HepG2 (cell line): ENCODE data around the gene RNPEPL1. TPM values are rescaled to one million over a fixed set of nuclear protein-coding genes. Genes with fewer than 3 reads are reported as not detected.
A peak's percentile ranks its signal among the peaks of the same experiment; 100 is the strongest.

Experiments used
- AGO1 ChIP-seq: fragments of 200-400 bp; formaldehyde crosslinking; IDR thresholded peaks from 2 replicates; pipeline ENCODE4 v1.6.1; 2017; ENCODE audit warnings: mild to moderate bottlenecking, low read depth, low read length, moderate library complexity; ENCODE audit not compliant: poor library complexity, severe bottlenecking
- AKAP8 ChIP-seq: sonication (generic); formaldehyde crosslinking; IDR thresholded peaks from 2 replicates; pipeline ENCODE4 v1.5.1; 2020; ENCODE audit warnings: mild to moderate bottlenecking, missing genetic modification reagents
- CHD2 ChIP-seq: IDR thresholded peaks from 2 replicates; pipeline ENCODE4 v1.6.1; 2011; ENCODE audit warnings: low read depth, low read length, improper control_type of control experiment
- DNMT3B ChIP-seq: conservative IDR thresholded peaks from 2 replicates; pipeline ENCODE4 v1.6.1; 2016; ENCODE audit warnings: missing biosample characterization, control low read depth
- HNRNPL ChIP-seq: fragments of 200-400 bp; formaldehyde crosslinking; IDR thresholded peaks from 2 replicates; pipeline ENCODE4 v1.6.1; 2017; ENCODE audit warnings: mild to moderate bottlenecking, low read depth, low read length
- KDM1A ChIP-seq: IDR thresholded peaks from 2 replicates; pipeline ENCODE4 v1.6.1; 2016; ENCODE audit warnings: missing compliant biosample characterization
- KDM6A ChIP-seq: IDR thresholded peaks from 2 replicates; pipeline ENCODE4 v1.6.1; 2016; ENCODE audit warnings: low read depth
- MAF1 ChIP-seq: sonication (generic); formaldehyde crosslinking; IDR thresholded peaks from 2 replicates; pipeline ENCODE4 v1.5.0; 2020; ENCODE audit warnings: missing genetic modification reagents, borderline replicate concordance
- NFKB2 ChIP-seq: sonication (generic); formaldehyde crosslinking; IDR thresholded peaks from 2 replicates; pipeline ENCODE4 v1.4.0; 2020; ENCODE audit warnings: missing genetic modification reagents, borderline replicate concordance
- SALL1 ChIP-seq: sonication (generic); formaldehyde crosslinking; IDR thresholded peaks from 2 replicates; pipeline ENCODE4 v1.8.0; 2022; ENCODE audit warnings: mild to moderate bottlenecking, missing genetic modification reagents
- TCF7L2 ChIP-seq: IDR thresholded peaks from 2 replicates; pipeline ENCODE4 v1.6.1; 2011; ENCODE audit warnings: mild to moderate bottlenecking, low read depth, low read length, moderate library complexity
- ZMYM2 ChIP-seq: sonication (generic); formaldehyde crosslinking; IDR thresholded peaks from 2 replicates; pipeline ENCODE4 v1.8.0; 2022; ENCODE audit warnings: mild to moderate bottlenecking, missing genetic modification reagents
- ZNF382 ChIP-seq: sonication (generic); formaldehyde crosslinking; IDR thresholded peaks from 2 replicates; pipeline ENCODE4 v1.5.0; 2020; ENCODE audit warnings: missing genetic modification reagents, mild to moderate bottlenecking, borderline replicate concordance
- ZNF543 ChIP-seq: sonication (generic); formaldehyde crosslinking; IDR thresholded peaks from 2 replicates; pipeline ENCODE4 v1.4.0; 2020; ENCODE audit warnings: mild to moderate bottlenecking, missing genetic modification reagents
- ZNF569 ChIP-seq: sonication (generic); formaldehyde crosslinking; IDR thresholded peaks from 2 replicates; pipeline ENCODE4 v1.5.0; 2020; ENCODE audit warnings: mild to moderate bottlenecking, missing genetic modification reagents, moderate library complexity, borderline replicate concordance
- polyA plus RNA-seq, 8 experiments: library from polyadenylated mRNA; depleted of rRNA in 3 of 8; stranded (reverse) in 7 of 8; unstranded in 1 of 8; fragments of >200 nt; fragmentation: Illumina TruSeq in 4 of 8; extraction: Trizol in 4 of 8; gene quantifications; 2 replicates each; pipeline versions ENCODE4 v1.2.1 to v1.2.3, GENCODE V29; 2011 to 2016; ENCODE audit warnings: low read depth in 4 of 8, missing spikeins in 1 of 8, mixed read lengths in 1 of 8; ENCODE audit not compliant: insufficient read depth in 1 of 8
- total RNA-seq, 5 experiments: library from RNA; depleted of rRNA; stranded (reverse); fragments of >200 nt; fragmentation: Illumina TruSeq; extraction: Trizol; gene quantifications; 2 replicates each; pipeline ENCODE4 v1.2.3, GENCODE V29; 2016; ENCODE audit warnings: low read depth in 1 of 5
- TF ChIP-seq, protein P1 (sequence below): sonication (generic); formaldehyde crosslinking; IDR thresholded peaks from 2 replicates; pipeline ENCODE4 v1.5.0; 2020; ENCODE audit warnings: missing genetic modification reagents
- TF ChIP-seq, protein P2 (sequence below): sonication (generic); formaldehyde crosslinking; IDR thresholded peaks from 2 replicates; pipeline ENCODE4 v1.8.1; 2023; ENCODE audit warnings: mild to moderate bottlenecking, inconsistent platforms, moderate library complexity, missing genetic modification reagents, borderline replicate concordance
- TF ChIP-seq, protein P3 (sequence below): sonication (generic); formaldehyde crosslinking; IDR thresholded peaks from 2 replicates; pipeline ENCODE4 v1.4.0; 2020; ENCODE audit warnings: mild to moderate bottlenecking, missing genetic modification reagents
- TF ChIP-seq, protein P4 (sequence below): sonication (generic); formaldehyde crosslinking; IDR thresholded peaks from 2 replicates; pipeline ENCODE4 v1.4.0; 2020; ENCODE audit warnings: missing genetic modification reagents

The RNPEPL1 gene
- total and polyA plus RNA-seq, 2 of the 13 experiments (the other 11 are each of a cell fraction or from before 2014, with no cell fraction given): 13.0 to 18.0 TPM

DNA sequence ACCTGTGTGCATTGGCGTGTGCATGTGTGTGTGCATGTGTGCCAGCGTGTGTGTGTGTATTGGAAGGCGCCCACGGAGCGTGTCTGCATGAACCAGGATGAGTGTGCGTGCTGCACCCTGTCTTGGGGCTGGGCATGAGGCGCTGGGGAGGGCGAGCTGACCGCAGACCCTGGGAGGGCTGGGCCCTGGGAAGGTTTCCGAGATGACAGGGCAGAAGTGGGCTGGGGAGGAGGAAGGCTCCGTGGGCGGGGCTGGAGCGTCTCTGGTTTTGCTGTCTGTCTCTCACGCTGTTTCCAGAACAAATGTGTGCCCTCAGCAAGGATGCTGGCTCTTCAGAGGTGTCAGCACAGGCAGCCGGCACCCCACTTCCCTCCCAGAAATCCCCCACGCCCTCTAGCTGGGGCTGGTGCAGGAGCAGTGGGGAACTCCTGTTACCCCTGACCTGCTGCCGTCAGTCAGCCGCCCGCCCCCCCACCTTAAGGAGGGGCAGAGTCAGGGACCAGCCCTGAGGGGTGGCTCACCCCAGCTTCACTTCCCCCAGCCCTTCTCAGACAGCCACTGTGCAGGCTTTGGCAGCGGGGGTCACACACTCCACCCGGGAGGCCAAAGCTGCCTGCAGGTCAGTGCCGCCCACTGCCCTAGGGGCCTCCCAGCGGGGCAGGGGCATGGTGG is 56.8 kb downstream of the RNPEPL1 start, which contains the start of gene GPR35 (continued):
- TF ChIP-seq KDM1A (CRISPR knock-in tag) (no peak), HNRNPL (0 out of 2 replicates have a peak, but pooled peaks have one; percentile 36), ZNF382 (CRISPR knock-in tag) (no peak), AGO1 (peak; percentile 67), ZNF543 (CRISPR knock-in tag) (no peak), ZNF569 (CRISPR knock-in tag) (no peak), NFKB2 (CRISPR knock-in tag) (no peak), TCF7L2 (no peak), ZMYM2 (CRISPR knock-in tag) (no peak), MAF1 (CRISPR knock-in tag) (no peak), KDM6A (CRISPR knock-in tag) (no peak), DNMT3B (no peak), AKAP8 (CRISPR knock-in tag) (peak; percentile 85; the same call in 1 of the 2 replicates), CHD2 (no peak), SALL1 (CRISPR knock-in tag) (no peak)
- TF ChIP-seq, protein P1, sequence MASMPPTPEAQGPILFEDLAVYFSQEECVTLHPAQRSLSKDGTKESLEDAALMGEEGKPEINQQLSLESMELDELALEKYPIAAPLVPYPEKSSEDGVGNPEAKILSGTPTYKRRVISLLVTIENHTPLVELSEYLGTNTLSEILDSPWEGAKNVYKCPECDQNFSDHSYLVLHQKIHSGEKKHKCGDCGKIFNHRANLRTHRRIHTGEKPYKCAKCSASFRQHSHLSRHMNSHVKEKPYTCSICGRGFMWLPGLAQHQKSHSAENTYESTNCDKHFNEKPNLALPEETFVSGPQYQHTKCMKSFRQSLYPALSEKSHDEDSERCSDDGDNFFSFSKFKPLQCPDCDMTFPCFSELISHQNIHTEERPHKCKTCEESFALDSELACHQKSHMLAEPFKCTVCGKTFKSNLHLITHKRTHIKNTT (CRISPR knock-in tag): no peak
- TF ChIP-seq, protein P2, sequence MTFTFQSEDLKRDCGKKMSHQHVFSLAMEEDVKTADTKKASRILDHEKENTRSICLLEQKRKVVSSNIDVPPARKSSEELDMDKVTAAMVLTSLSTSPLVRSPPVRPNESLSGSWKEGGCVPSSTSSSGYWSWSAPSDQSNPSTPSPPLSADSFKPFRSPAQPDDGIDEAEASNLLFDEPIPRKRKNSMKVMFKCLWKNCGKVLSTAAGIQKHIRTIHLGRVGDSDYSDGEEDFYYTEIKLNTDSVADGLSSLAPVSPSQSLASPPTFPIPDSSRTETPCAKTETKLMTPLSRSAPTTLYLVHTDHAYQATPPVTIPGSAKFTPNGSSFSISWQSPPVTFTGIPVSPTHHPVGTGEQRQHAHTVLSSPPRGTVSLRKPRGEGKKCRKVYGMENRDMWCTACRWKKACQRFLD (CRISPR knock-in tag): no peak
- TF ChIP-seq, protein P3, sequence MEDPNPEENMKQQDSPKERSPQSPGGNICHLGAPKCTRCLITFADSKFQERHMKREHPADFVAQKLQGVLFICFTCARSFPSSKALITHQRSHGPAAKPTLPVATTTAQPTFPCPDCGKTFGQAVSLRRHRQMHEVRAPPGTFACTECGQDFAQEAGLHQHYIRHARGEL (CRISPR knock-in tag): no peak
- TF ChIP-seq, protein P4, sequence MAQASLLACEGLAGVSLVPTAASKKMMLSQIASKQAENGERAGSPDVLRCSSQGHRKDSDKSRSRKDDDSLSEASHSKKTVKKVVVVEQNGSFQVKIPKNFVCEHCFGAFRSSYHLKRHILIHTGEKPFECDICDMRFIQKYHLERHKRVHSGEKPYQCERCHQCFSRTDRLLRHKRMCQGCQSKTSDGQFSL (CRISPR knock-in tag): peak; percentile 44; the same call in 1 of the 2 replicates
